AG04450 (cell line): ENCODE measurements around the gene RAB28. TPM values are rescaled to one million over a fixed set of nuclear protein-coding genes. Genes with fewer than 3 reads are reported as not detected.

ENCODE experiments used
- CTCF ChIA-PET: fragments of 300-600, 350-600 bp; formaldehyde crosslinking; extraction: SDS; loops from one replicate; lab custom pipeline; 2022; ENCODE audit warnings: antibody characterized with exemption, inconsistent platforms; lab: Charles Lee
- POLR2A ChIA-PET: fragments of 350-600 bp; formaldehyde crosslinking; extraction: SDS; loops from one replicate; lab custom pipeline; 2021; ENCODE audit warnings: antibody characterized with exemption, inconsistent platforms; lab: Yijun Ruan, JAX
- DNase-seq: peaks from one replicate; pipeline ENCODE4 v3.0.0-alpha.2; 2011; ENCODE audit warnings: low read depth, low spot score
- H3K27ac ChIP-seq: one replicate; pipeline ENCODE4 v1.5.1; 2012; ENCODE audit warnings: low read depth, low read length, control low read depth
- H3K27me3 ChIP-seq: one replicate; pipeline ENCODE4 v1.6.0; 2012; ENCODE audit warnings: low read length; ENCODE audit not compliant: control insufficient read depth, insufficient read depth
- H3K4me3 ChIP-seq: 2 replicates; pipeline ENCODE4 v1.5.1; 2011; ENCODE audit warnings: mild to moderate bottlenecking, low read depth, low read length, control low read depth
- H3K9me3 ChIP-seq: 2 replicates; pipeline ENCODE4 v1.5.1; 2012; ENCODE audit warnings: low read length; ENCODE audit not compliant: control insufficient read depth, insufficient read depth
- CTCF ChIP-seq: IDR thresholded peaks from 2 replicates; pipeline ENCODE4 v1.5.1; 2011; ENCODE audit warnings: low read depth, low read length, control low read depth, inconsistent platforms
- polyA plus RNA-seq: library from polyadenylated mRNA; depleted of rRNA; stranded (reverse); fragments of >200 nt; gene quantifications from 2 replicates; pipeline ENCODE4 v1.2.3, GENCODE V29; 2011

The RAB28 gene
- polyA plus RNA-seq, 1 experiment, result 19.8 TPM

GRCh38 chr4:13483136-13483767, 888 bp downstream of the RAB28 start:
- POLR2A ChIA-PET, result interaction anchor here (0.7 kb wide), 1 partner anchor 128 kb away, joined by 3 read pairs; no protein-coding TSS in a partner anchor
- DNase-seq, result no peak
- Histone ChIP-seq H3K27ac (peak overlapping the region; percentile 31), H3K27me3 (no peaks in the 10 kb centered on the region), H3K4me3 (peak overlapping the region; percentile 58), H3K9me3 (no peaks in the 10 kb centered on the region; the same call in none of the 2 replicates)
- TF ChIP-seq CTCF, result no peak
- CTCF ChIA-PET, result interaction anchor here (0.7 kb wide), 1 partner anchor 9 kb away, joined by 3 read pairs; no protein-coding TSS in a partner anchor

DNA sequence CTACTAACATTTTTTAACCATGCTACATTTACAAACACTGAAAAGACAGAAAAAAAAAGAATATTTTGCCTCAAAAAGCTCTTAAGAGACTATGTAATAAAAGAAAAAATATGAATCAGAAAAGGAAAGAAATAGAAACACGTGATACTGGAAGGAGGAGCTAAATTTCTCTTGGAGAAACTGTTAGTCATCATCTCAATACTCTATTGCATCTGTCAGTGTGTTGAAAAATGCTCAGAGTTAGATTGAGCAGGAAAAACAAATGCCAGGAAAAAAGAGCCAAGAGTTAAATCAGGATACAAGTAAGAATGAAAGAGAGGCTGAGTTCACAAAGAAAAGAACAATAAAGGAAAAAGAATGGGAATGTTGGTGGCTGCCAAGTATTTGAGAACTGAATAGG, 2.6 kb downstream of the RAB28 start:
- ChIA-PET CTCF (interaction anchor here (0.6 kb wide), 1 partner anchor 726 kb away, joined by 3 read pairs; no protein-coding TSS in a partner anchor), POLR2A (no interaction called here)
- DNase-seq, result no peak
- H3K27ac ChIP-seq, result no peak overlapping the region
- H3K4me3 ChIP-seq, result no peak overlapping the region
- no peaks in the 10 kb centered on the region; the same call in 1 of the 2 replicates for H3K9me3 ChIP-seq
- no peak for TF ChIP-seq CTCF
- H3K27me3 ChIP-seq, result no peaks in the 10 kb centered on the region

DNA sequence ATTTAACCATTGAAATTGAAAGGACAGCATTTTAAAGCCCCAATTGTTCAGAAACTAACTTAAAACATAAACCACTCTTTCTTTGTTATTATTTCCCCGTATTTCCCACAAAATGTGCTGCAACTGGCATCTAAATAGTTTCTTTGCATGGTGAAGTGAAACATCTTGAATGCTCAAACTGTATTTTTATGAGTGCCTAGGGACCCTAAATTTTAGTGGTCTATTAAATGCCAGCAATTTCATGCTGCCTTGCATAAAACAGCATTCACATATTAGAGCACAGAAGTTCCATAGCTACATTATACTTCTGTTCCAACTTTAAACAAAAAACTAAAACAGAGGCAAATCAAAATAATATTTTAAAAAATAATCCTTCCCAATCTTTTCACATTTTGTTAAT, 5.4 kb downstream of the RAB28 start:
- CTCF ChIA-PET, result no interaction called here
- POLR2A ChIA-PET, result no interaction called here

DNA sequence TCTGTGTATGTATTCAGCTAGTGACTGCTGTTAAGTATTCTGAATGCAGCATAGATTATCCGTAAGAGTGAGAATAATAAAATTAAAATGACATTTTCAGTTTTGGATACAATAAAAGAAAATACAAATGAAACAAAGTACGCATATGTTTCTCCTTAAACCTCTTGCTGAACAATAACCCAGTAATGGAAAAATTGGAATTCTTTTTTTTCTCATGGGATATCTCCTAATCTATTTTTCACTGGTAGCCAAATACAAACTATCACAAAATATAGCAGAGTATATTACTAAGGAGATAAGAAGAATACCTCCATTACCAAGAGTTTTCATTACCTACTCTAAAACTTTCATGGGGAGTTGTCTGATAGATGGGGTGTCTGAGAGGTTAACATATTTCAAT, 6.0 kb downstream of the RAB28 start:
- no peak for TF ChIP-seq CTCF
- no peak for DNase-seq
- ChIA-PET POLR2A (no interaction called here), CTCF (no interaction called here)
- no peak overlapping the region for H3K4me3 ChIP-seq
- no peaks in the 10 kb centered on the region for H3K9me3 ChIP-seq
- H3K27me3 ChIP-seq, result no peaks in the 10 kb centered on the region
- H3K27ac ChIP-seq, result no peak overlapping the region

More for the DNA sequence above, 5.4 kb downstream of the RAB28 start:
- no peaks in the 10 kb centered on the region for H3K9me3 ChIP-seq
- no peak overlapping the region for H3K4me3 ChIP-seq
- DNase-seq, result no peak
- no peak overlapping the region for H3K27ac ChIP-seq
- H3K27me3 ChIP-seq, result no peaks in the 10 kb centered on the region
- no peak for TF ChIP-seq CTCF

- Histone ChIP-seq H3K27me3 (no peaks in the 10 kb centered on the region), H3K4me3 (no peak overlapping the region), H3K9me3 (no peaks in the 10 kb centered on the region), H3K27ac (no peak overlapping the region)
- no peak for TF ChIP-seq CTCF
- DNase-seq, result peak; percentile 54
- ChIA-PET POLR2A (interaction anchor here (0.5 kb wide), 1 partner anchor 1571 kb away, joined by 4 read pairs; no protein-coding TSS in a partner anchor), CTCF (interaction anchor here (1.3 kb wide), 1 partner anchor 19 kb away, joined by 3 read pairs; no protein-coding TSS in a partner anchor)
These were observed 7.2 kb downstream of the RAB28 start for GRCh38 chr4:13476915-13477314.
